Glomerular visceral epithelial cell (primary cell): ENCODE measurements around the gene TRIM36.

Experiments
- DNase-seq: peaks from one replicate; pipeline ENCODE4 v3.0.0-alpha.2; 2016; ENCODE audit errors: extremely low spot score

TRIM36 gene

GRCh38 chr5:115166744-115167393, 2.8 kb downstream of the TRIM36 start:
- no peak for DNase-seq

DNA sequence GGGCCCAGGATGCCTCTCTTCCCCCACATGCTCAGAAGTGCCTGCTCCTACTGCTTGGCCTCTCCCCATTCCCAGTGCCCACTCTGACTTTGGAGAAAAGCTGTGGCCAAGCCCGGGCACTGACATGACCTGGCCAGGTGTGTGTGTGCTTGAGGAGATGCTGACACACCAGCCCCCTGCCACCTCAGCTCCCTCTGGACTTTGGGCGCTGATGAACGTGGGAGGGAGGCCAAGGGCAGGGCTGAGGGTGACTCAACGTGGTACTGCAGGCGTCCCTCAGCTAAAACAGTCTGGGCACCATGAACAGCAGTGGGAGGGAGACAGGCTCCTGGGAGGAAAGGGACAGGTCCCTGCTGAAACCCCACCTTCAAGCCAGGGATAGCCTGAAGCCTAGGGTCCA, 3.9 kb downstream of the TRIM36 start:
- DNase-seq: no peak

DNA sequence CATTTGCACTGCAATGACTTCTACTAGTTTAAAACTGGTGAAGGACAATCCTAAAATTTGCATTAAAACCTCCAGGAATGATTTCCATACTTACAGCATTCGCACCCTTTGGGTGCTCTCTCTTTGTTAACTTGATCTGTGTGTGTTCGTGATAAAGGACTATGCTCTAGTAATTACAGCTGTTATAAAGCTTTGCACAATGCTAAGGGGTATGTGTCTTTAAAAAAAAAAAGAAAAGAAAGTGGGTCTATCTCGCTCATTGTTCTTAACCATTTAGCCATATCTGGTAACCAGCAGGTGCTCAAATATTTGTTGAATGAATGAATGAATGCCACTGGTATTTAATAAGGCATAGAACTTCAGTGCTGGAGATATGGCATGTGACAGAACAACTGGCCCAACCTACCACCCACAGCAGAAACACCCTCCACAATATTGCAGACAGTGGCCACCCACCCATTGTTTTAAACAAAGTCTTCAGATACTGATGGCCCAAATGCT, 8.7 kb downstream of the TRIM36 start:
- DNase-seq: no peak

- no peak for DNase-seq
Measured at GRCh38 chr5:115151208-115151805, 18.4 kb downstream of the TRIM36 start.

- DNase-seq: no peak
Measured at GRCh38 chr5:115150512-115150911, 19.2 kb downstream of the TRIM36 start.

GRCh38 chr5:115147052-115147451, 22.7 kb downstream of the TRIM36 start:
- no peak for DNase-seq

GRCh38 chr5:115136294-115136693, 33.4 kb downstream of the TRIM36 start:
- no peak for DNase-seq

- DNase-seq: no peak
Measured at GRCh38 chr5:115132465-115132864, 37.2 kb downstream of the TRIM36 start.

DNA sequence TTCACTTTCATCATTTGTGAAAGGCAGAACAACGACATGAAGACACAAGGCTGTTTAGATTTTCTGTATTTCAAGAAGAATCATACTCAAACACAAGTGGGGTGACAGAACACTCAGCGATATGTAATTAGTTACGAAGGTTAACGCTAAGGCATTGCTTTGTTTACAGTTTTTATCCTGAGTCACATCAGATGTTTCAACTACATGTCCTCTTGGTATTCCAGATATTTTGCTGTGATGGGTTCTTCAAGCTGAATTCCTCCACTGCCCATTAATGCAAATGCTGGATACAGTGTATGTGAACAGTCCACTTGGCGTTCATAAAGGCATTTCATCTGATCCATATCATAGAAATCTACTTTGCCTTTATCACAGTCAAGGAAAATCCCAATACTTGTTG, 43.4 kb downstream of the TRIM36 start:
- DNase-seq: no peak

- DNase-seq: no peak
Measured at GRCh38 chr5:115124741-115125140, 45.0 kb downstream of the TRIM36 start.

GRCh38 chr5:115116001-115116400, 53.7 kb downstream of the TRIM36 start:
- no peak for DNase-seq

DNA sequence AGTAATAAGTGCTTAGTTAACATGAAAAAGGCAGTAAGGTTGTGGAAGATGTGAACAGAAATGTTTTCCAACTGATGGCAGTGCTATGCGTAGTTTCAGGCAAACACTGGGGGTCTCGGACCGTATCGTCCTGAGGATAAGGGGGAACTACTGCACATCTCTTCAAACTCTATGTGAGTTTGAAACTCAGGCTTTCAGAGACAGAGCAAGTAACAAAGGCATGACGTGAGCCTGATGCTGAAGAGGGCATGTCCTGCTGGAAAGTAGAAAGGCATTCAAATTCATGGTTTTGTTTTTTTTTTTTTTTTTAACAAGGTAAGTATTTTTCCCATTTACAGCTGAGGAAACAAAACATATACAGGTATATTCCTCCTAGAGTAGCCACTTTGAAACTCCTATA, 59.9 kb downstream of the TRIM36 start:
- no peak for DNase-seq

- DNase-seq: no peak
Measured at GRCh38 chr5:115109356-115109755, 60.4 kb downstream of the TRIM36 start.

- no peak for DNase-seq
Measured at GRCh38 chr5:115100319-115100955, 69.3 kb downstream of the TRIM36 start.

GRCh38 chr5:115098041-115098702, 71.5 kb downstream of the TRIM36 start:
- peak; percentile 53 for DNase-seq

GRCh38 chr5:115097236-115097635, 72.5 kb downstream of the TRIM36 start:
- DNase-seq: peak; percentile 11

- DNase-seq: no peak
Measured at GRCh38 chr5:115096034-115096769, 73.5 kb downstream of the TRIM36 start.

DNA sequence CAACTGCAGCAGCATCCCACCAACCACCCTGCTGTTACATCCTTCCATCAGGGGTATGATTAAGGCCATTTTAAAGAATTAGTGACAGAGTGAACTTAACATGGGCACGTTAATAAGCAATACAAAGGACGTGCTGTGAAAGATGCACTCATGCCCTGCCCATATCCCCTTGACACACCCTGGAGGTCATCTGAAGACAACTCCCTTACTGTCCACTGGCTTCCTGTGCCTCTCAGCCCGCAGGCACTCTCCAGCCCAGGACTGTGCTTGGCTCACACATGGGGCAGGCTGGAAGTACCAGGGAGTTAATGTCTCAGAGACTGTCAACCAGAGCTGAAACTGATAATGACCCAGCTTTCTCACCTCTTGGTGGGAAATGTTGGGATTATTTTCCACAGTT, 81.8 kb downstream of the TRIM36 start:
- no peak for DNase-seq

GRCh38 chr5:115086473-115086872, 83.2 kb downstream of the TRIM36 start:
- no peak for DNase-seq

DNA sequence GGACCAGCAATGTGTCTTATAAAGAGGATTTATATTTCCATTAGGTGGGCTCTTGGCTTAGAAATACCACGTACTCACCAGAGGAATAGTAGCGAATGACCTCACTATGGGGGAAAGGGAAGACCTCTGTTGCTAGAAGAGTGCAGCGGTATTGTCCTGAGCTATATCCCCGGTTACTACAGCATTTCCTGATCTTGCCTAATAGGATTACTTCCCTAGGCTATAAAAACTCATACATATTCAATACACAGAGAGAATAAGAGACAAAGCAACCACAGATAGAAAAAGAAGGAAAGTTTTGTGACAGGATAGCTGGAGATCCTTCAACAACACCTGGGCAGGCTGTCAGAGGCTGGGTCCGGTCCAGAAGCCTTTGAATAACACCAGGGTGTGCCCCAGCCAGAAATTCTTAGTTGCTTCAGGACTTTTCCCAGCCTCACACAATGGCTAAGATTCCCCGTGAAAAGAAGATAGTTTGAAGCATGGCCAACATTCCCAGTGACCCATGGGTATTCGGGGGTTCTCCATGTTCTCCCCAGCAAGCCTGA, 85.4 kb downstream of the TRIM36 start:
- no peak for DNase-seq

DNA sequence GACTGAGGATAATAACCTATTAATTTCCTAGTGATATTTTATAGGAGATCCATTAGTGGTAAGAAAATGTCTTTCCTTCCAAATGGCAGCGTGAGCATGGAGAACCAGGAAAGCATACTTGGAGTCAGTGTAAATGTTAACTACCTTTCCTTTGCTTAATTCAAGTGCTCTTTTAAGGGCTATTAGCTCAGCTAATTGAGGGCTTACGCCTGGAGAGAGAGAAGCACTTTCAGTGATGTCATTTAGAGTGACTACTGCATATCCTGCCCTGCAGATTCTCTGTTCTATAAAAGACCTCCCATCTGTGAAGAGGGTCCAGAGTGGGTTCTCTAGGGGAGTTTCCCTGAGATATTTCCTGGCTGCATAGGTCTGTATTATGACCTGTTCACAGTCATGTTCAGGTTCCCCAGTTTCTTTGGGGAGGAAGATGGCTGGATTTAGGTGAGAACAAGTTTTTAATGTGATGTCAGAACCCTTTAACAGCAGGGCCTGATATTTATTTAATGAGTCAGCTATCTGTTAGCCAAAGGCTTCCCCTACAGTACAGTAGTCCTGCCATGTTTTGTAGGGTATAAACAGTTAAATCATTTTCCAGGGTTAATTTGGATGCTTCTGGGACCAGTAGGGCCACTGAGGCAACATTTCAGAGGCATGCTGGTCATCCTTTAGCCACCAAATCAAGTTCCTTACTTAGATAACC, 89.6 kb downstream of the TRIM36 start:
- DNase-seq: no peak
